Lower leg skin (tissue), 4 donors: Measurements from ENCODE around the gene LCE1E. TPM values are rescaled to one million over a fixed set of nuclear protein-coding genes. Genes with fewer than 3 reads are reported as not detected.

Source experiments
- DNase-seq, 2 donors: peaks; one replicate each; pipeline ENCODE4 v3.0.0-alpha.2; 2019; ENCODE audit warnings: low spot score in 2 of 2
- H3K4me3 ChIP-seq: fragments of 200-600 bp; sonication (generic); 2 replicates; pipeline ENCODE4 v1.5.1; 2017; ENCODE audit warnings: mild to moderate bottlenecking, low read depth; ENCODE audit not compliant: poor library complexity, severe bottlenecking
- POLR2A ChIP-seq, 2 donors: fragments of 450-650 bp; IDR thresholded peaks; one replicate each; pipeline ENCODE4 v1.6.1; 2016 to 2017; ENCODE audit warnings: antibody characterized with exemption in 2 of 2, mild to moderate bottlenecking in 1 of 2, moderate library complexity in 1 of 2
- WGBS, 2 donors: methylation state at CpG; one replicate each; pipeline ENCODE4 v1.1.5; 2018; 5-methylcytosine and 5-hydroxymethylcytosine counted together
- intact Hi-C: fragments of 100-400 bp; cut with DNase I; formaldehyde crosslinking; loops from one replicate; pipeline ENCODE4 v1.15.0; 2023; ENCODE audit warnings: low total_unique reads
- total RNA-seq, 4 donors: library from RNA; depleted of rRNA; stranded (reverse); fragments of >200 nt; gene quantifications; one replicate each; pipeline ENCODE4 v1.1.0, GENCODE V29; 2016
- TF ChIP-seq, protein P1 (sequence below), 3 donors: fragments of 450-650 bp; IDR thresholded peaks; one replicate each; pipeline ENCODE4 v1.5.1; 2016; ENCODE audit warnings: antibody characterized with exemption in 3 of 3, mild to moderate bottlenecking in 3 of 3, moderate library complexity in 2 of 3

Gene LCE1E
- total RNA-seq, 4 donors from 2014 or later = 45.3 to 112 (median 101) TPM

- intact Hi-C loops = no loop called here
These were observed 10.4 kb downstream of the LCE1E start, which contains the start of gene LCE1D for GRCh38 chr1:152796421-152796820. TSS of gene LCE1D (plus strand) at chr1:152796721. CDS start at chr1:152797795, 1,074 bp downstream.

DNA sequence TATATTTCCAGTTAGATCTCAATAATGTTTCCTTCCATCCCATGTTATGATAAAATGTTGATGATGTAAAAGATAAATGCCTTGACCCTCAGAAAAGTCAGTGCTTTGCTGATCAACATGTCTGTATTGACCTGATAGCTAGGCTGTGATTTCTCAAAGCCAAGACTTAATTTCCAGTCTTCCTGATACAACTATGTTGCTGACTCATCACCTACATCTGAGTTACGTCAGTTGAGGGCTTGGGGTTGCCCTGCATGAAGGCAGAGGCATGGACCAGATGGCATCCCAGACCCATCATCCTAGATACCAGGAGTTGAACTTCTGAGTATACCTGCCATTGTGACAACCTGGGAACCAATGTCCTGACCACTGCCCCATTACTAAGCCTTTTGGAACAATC, 15.3 kb downstream of the LCE1E start:
- DNase-seq = no peak
- TF ChIP-seq POLR2A (IDR thresholded peaks at IDR 0.05) = no peak
- TF ChIP-seq, protein P1, sequence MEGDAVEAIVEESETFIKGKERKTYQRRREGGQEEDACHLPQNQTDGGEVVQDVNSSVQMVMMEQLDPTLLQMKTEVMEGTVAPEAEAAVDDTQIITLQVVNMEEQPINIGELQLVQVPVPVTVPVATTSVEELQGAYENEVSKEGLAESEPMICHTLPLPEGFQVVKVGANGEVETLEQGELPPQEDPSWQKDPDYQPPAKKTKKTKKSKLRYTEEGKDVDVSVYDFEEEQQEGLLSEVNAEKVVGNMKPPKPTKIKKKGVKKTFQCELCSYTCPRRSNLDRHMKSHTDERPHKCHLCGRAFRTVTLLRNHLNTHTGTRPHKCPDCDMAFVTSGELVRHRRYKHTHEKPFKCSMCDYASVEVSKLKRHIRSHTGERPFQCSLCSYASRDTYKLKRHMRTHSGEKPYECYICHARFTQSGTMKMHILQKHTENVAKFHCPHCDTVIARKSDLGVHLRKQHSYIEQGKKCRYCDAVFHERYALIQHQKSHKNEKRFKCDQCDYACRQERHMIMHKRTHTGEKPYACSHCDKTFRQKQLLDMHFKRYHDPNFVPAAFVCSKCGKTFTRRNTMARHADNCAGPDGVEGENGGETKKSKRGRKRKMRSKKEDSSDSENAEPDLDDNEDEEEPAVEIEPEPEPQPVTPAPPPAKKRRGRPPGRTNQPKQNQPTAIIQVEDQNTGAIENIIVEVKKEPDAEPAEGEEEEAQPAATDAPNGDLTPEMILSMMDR (IDR thresholded peaks at IDR 0.05) = no peak
- intact Hi-C loops = no loop called here
- 74 to 78% methylated on average over 1 of the region's 1 CpG for WGBS, 2 donors
- H3K4me3 ChIP-seq = no peak overlapping the region

More at GRCh38 chr1:152796421-152796820, 10.4 kb downstream of the LCE1E start, which contains the start of gene LCE1D:
- no peak for TF ChIP-seq POLR2A (IDR thresholded peaks at IDR 0.05)
- TF ChIP-seq, protein P1 (IDR thresholded peaks at IDR 0.05) = no peak
- DNase-seq = no peak
- WGBS, 2 donors = 33 to 35% methylated on average over 3 of the region's 3 CpGs
- H3K4me3 ChIP-seq = no peak within 1 kb of the TSS

DNA sequence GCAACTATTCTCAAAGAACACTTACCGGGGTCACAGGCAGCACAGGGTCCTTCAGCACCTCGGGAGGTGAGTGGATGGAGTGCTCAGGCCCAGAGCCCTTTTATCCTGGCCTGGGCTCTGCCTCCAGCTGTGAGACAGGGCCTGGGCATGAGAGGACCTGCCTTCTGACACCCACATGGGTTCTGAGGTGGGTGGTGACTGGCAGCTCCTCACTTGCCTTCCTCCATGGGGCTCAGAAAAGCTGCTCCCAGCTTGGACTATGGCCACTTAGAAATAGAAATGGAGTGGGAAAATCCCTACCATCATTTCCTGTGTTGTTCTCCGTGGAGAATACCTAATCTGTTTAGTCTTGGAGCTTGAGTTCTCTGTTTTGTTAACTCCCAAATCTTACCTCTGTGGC, 20.5 kb downstream of the LCE1E start, which contains the start of gene LCE1C:
LCE1C (minus strand) TSS at position 76 of the 400 bp plus-strand sequence. CDS start 1,173 bp downstream, outside the sequence.
- intact Hi-C loops = no loop called here
- WGBS, 2 donors = 35 to 38% methylated on average over 3 of the region's 3 CpGs
- no peak for DNase-seq
- no peak for TF ChIP-seq POLR2A (IDR thresholded peaks at IDR 0.05)
- H3K4me3 ChIP-seq = no peak within 1 kb of the TSS

DNA sequence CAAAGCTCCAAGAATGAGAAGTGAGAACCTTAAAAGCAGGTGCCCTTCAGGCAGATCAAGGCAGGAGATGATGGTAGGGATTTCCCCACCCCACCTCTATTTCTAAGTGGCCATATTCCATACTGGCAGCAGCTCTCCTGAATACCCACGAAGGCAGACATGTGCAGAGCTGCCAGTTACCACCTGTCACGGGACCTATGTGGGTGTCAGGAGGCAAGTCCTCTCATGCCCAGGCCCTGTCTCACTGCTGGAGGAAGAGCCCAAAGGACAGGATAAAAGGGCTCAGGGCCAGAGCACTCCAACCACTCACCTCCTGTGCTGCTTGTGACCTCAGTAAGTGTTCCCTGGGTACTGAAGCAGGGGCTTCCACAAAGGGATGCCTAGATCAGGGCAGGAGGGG, 25.0 kb downstream of the LCE1E start:
- intact Hi-C loops = no loop called here
- TF ChIP-seq, protein P1 (IDR thresholded peaks at IDR 0.05) = no peak
- TF ChIP-seq POLR2A (IDR thresholded peaks at IDR 0.05) = no peak
- DNase-seq = peak in 1 of 2 donors; percentile 46
- H3K4me3 ChIP-seq = no peak overlapping the region
- WGBS, 2 donors = 64 to 73% methylated on average over 2 of the region's 2 CpGs

DNA sequence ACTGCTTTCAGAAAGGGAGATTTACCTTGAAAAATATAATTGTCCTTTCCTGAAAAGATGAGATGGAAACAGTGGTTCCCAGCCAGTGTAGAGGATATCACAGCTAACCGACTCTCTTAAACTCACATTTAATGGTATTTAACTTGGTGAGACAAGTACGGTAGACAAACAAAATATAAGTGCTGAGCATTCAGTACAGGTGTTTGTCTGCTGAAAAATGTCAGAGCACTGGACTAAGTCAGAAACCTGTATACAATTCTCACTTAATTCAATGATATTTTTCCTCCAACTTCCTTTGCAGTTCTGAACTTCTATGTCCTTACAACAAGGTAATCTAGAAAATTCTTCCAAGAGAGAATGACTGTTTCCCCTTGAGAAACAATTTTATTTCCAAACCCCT, 25.6 kb downstream of the LCE1E start, which contains the start of gene LCE1B:
LCE1B (plus strand) TSS at position 301 of the 400 bp plus-strand sequence. CDS start 476 bp downstream, outside the sequence.
- DNase-seq = no peak
- intact Hi-C loops = no loop called here
- WGBS, 2 donors = 89% methylated on average over 2 of the region's 2 CpGs
- H3K4me3 ChIP-seq = no peak within 1 kb of the TSS
- TF ChIP-seq, protein P1 (IDR thresholded peaks at IDR 0.05) = no peak
- no peak for TF ChIP-seq POLR2A (IDR thresholded peaks at IDR 0.05)

- WGBS, 2 donors = 76 to 85% methylated on average over 6 of the region's 6 CpGs
- H3K4me3 ChIP-seq = no peak overlapping the region
- TF ChIP-seq POLR2A (IDR thresholded peaks at IDR 0.05) = no peak
- TF ChIP-seq, protein P1 (IDR thresholded peaks at IDR 0.05) = no peak
- no peak for DNase-seq
- intact Hi-C loops = no loop called here
These were observed 31.3 kb downstream of the LCE1E start for GRCh38 chr1:152817309-152817708.
